ENCODE measurements around the gene TAS2R14.

TAS2R14 gene, protein sequence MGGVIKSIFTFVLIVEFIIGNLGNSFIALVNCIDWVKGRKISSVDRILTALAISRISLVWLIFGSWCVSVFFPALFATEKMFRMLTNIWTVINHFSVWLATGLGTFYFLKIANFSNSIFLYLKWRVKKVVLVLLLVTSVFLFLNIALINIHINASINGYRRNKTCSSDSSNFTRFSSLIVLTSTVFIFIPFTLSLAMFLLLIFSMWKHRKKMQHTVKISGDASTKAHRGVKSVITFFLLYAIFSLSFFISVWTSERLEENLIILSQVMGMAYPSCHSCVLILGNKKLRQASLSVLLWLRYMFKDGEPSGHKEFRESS

GRCh38 chr12:10939163-10939562 lies at the start of gene TAS2R14:
Gene TAS2R14, minus strand, starts transcription at chr12:10939263. Its CDS starts 56 bp downstream, at chr12:10939207.
- no peak for TF ChIP-seq ZNF274 (IDR thresholded peaks at IDR 0.05; ENCODE audit: low read depth, low read length)
- no peak within 1 kb of the TSS for H3K4me3 ChIP-seq (ENCODE audit: low read length)

- no peak for TF ChIP-seq ZNF274 (IDR thresholded peaks at IDR 0.05; ENCODE audit: low read depth, low read length)
- no peak within 1 kb of the TSS for H3K4me3 ChIP-seq (ENCODE audit: low read length)
Observed at GRCh38 chr12:10986812-10987211, 47.7 kb upstream of the TAS2R14 start, which contains the start of gene TAS2R50. Gene TAS2R50, minus strand, starts transcription at chr12:10986912. Its CDS starts 52 bp downstream, at chr12:10986860.

DNA sequence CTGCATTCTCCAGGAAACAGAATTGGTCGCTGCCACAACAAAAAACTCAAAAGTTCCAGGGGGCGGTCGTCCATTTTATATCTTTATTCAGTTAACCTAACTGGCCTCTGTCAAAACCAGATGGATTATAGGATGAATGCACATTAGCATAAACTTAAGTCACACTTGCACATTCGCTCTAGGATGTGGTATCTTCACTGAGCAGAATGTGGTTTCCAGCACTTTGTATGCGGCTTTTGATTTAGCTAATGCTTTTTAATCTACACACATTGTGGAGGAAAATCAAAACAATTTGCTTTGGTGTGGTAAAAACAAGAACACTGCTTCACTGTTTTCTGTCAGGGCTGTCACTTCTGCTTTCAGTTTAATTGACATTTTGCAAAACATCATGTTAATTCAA lies 43.2 kb upstream of the TAS2R14 start:
- no peak for TF ChIP-seq ZNF274 (IDR thresholded peaks at IDR 0.05; ENCODE audit: low read depth, low read length)
- H3K4me3 ChIP-seq (ENCODE audit: low read length), result no peak overlapping the region

GRCh38 chr12:10974965-10975364 lies 35.9 kb upstream of the TAS2R14 start:
- TF ChIP-seq ZNF274 (IDR thresholded peaks at IDR 0.05; ENCODE audit: low read depth, low read length), result no peak

DNA sequence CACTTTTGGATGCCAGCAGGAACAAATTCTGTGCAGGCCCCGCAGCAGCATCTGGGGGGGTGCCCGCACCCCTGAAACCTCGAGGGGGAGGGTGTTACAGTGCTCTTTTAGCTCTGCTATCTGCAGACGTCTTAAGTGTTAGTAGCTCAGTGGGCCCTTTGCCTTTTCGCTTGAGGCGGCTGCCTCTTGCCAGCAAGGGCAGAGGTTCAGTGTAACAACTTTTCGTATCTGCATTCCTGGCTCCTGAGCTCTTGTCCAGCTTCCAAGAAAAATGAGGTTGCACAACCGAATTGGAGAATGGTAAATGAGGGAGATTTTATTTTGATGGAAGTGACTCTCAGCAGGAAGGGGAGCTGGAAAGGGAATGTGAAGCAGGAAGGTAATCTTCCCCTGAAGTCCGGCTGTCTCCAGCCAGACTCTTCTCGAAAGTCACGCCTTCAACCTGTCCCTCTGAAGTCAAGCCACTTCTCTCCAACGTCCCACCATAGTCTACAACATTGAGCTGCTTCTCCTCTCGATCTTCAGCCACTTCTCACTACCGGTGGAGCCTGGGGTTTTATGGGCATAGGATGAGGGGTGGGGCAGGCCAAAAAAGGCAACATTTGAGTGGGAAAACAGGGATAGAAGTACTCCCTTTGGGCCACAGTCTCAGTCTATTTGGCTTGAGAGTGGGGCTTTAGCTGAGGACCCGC lies 29.8 kb upstream of the TAS2R14 start:
- H3K4me3 ChIP-seq (ENCODE audit: low read length), result no peak overlapping the region
- no peak for TF ChIP-seq ZNF274 (IDR thresholded peaks at IDR 0.05; ENCODE audit: low read depth, low read length)

More at GRCh38 chr12:10974965-10975364, 35.9 kb upstream of the TAS2R14 start:
- no peak overlapping the region for H3K4me3 ChIP-seq (ENCODE audit: low read length)

DNA sequence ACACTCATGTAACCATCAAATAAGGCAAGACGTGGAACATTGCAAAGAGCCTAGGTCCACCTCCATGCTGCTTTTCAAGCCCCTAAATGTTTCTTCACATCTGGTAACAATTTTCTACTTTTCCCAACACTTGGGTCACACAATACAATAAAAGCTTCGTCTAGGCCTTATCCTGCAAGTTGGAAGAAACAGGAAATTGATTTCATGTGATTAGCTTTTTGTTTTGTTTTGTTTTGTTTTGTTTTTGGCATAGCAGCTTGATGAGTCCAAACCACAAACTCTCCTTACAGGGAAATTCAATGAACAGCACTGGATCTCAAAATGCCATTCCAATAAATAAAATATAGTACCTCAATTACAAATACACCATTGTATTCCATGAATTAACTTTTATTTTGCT lies 28.3 kb upstream of the TAS2R14 start:
- no peak overlapping the region for H3K4me3 ChIP-seq (ENCODE audit: low read length)
- TF ChIP-seq ZNF274 (IDR thresholded peaks at IDR 0.05; ENCODE audit: low read depth, low read length), result no peak

- H3K4me3 ChIP-seq (ENCODE audit: low read length), result no peak overlapping the region
- no peak for TF ChIP-seq ZNF274 (IDR thresholded peaks at IDR 0.05; ENCODE audit: low read depth, low read length)
Observed at GRCh38 chr12:10966314-10966713, 27.3 kb upstream of the TAS2R14 start.

GRCh38 chr12:10965476-10965875 lies 26.4 kb upstream of the TAS2R14 start:
- H3K4me3 ChIP-seq (ENCODE audit: low read length), result no peak overlapping the region
- no peak for TF ChIP-seq ZNF274 (IDR thresholded peaks at IDR 0.05; ENCODE audit: low read depth, low read length)

DNA sequence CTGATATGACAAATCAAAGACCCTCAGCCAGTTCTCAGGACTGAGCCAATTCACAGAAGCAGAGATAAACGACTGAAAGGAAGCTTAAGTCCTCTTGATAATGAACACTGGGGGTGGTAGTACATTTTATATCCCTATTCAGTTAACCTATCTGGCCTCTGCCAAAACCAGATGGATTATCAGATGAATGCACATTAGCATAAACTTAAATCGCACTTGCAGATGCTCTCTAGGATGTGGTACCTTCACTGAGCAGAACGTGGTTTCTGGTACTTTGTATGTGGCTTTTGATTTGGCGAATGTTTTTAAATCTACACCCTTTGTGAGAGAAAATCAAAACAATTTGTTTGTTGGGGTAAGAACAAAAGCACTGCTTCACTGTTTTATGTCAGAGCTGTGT lies 21.1 kb upstream of the TAS2R14 start:
- no peak overlapping the region for H3K4me3 ChIP-seq (ENCODE audit: low read length)
- TF ChIP-seq ZNF274 (IDR thresholded peaks at IDR 0.05; ENCODE audit: low read depth, low read length), result no peak

DNA sequence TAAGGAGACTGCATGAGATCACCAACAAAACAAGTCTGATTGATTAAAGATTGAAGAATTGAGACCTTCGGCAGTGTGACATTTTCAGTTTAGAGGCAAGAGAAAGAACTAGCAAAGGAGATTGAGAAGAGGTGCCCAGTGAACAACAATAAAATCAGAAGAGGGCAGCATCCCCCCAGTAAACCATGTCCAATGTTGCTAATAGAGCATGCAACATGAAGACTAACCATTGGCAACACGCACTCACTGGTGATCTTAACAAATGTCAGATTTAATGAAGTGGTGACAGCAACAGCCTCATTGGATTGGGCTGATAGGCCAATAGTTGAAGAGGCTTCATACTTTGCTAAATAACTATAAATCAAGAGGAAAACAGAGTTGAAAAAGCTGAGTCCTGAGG lies 20.7 kb upstream of the TAS2R14 start:
- no peak for TF ChIP-seq ZNF274 (IDR thresholded peaks at IDR 0.05; ENCODE audit: low read depth, low read length)
- no peak overlapping the region for H3K4me3 ChIP-seq (ENCODE audit: low read length)

DNA sequence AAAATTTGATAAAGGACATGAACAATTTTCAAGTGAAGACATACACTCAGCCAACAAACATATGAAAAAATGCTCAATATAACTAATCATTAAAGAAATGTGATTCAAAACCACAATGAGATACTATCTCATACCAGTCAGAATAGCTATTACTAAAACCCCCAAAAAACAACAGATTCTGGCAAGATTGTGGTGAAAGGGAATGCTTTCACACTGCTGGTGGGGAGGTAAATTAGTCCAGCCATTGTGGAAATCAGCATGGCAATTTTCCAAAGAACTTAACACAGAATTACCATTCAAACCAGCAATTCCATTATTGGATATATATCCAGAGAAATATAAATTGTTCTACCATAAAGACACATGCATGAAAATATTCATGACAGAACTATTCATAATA lies 18.7 kb upstream of the TAS2R14 start:
- H3K4me3 ChIP-seq (ENCODE audit: low read length), result no peak overlapping the region
- no peak for TF ChIP-seq ZNF274 (IDR thresholded peaks at IDR 0.05; ENCODE audit: low read depth, low read length)

DNA sequence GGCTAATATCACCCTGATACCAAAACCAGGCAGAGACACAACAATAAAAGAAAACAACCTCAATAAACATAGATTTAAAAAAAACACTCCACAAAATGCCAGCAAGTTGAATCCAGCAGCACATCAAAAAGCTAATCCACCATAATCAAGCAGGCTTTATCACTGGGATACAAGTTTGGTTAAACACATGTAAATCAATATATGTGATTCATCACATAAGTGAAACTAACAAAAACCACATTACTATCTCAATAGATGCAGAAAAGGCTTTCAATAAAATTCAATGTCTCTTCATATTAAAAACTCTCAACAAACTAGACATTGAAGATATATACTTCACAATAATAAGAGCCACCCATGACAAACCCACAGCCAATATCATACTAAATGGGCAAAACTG lies 17.0 kb upstream of the TAS2R14 start:
- TF ChIP-seq ZNF274 (IDR thresholded peaks at IDR 0.05; ENCODE audit: low read depth, low read length), result no peak
- no peak overlapping the region for H3K4me3 ChIP-seq (ENCODE audit: low read length)

DNA sequence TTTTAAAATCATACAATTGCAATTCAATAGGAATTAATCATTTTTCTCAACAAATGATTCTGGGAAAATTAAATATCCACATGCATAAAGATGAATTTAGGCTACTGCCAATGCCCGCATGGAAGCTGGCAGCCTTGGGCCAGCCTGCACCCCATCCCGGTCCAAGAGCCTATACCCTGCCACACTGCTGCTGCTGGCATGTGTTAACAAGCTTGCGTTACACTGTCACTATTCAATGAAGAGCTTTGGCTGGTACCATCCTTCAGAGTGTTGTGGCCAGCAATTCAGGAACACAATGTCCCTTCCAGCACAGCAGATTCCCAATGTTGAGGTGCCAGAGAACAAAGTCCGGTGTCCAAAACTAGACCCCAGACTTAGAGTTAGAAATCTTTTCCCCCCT lies 13.6 kb upstream of the TAS2R14 start:
- H3K4me3 ChIP-seq (ENCODE audit: low read length), result no peak overlapping the region
- no peak for TF ChIP-seq ZNF274 (IDR thresholded peaks at IDR 0.05; ENCODE audit: low read depth, low read length)

DNA sequence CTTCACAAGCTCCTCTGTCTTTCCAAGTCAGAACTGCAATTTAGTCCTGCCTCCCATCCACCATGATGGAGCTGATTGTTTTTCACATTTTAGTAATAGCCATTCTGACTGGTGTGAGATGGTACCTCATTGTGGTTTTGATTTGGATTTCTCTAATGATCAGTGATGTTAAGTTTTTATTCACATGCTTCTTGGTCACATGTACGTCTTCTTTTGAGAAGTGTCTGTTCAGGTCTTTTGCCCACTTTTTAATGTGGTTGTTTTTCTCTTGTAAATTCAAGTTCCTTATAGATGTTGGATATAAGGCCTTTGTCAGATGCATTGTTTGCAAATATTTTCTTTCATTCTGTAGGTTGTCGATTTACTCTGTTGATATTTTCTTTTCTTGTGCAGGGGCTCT lies 4.1 kb upstream of the TAS2R14 start:
- no peak overlapping the region for H3K4me3 ChIP-seq (ENCODE audit: low read length)
- TF ChIP-seq ZNF274 (IDR thresholded peaks at IDR 0.05; ENCODE audit: low read depth, low read length), result no peak

DNA sequence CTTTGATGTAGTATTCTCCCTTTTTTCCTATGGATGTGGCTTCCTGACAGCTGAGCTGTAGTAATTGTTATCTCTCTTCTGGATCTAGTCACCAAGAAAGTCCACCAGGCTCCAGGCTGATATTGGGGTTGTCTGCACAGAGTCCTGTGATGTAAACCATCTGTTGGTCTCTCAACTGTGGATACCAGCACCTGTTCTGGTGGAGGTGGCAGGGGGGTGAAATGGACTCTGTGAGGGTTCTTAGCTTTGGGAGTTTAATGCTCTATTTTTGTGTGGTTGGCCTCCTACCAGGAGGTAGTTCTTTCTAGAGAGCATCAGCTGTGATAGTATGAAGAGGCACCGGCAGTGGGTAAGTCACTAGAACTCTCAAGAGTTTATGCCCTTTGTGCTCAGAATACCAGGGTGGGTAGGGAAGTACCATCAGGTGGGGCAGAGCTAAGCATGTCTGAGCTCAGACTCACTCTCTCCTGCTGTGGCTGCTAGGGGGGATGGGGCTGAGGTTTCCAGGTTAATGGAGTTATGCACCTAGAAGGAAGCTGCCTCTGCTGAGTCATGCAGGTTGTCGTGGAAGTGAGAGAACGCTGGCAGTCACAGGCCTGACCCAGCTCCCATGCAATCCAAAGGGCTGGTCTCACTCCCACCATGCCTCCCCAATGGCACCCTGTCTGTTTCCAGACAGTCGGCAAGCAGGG lies 3.0 kb upstream of the TAS2R14 start:
- TF ChIP-seq ZNF274 (IDR thresholded peaks at IDR 0.05; ENCODE audit: low read depth, low read length), result no peak
- no peak overlapping the region for H3K4me3 ChIP-seq (ENCODE audit: low read length)
